SU-DHL-6 (cell line): Measurements from ENCODE around the gene HSD17B12.

Source experiments
- CTCF ChIP-seq: fragments of 200-600 bp; sonication (generic); IDR thresholded peaks from one replicate; pipeline ENCODE4 v1.5.1; 2017; ENCODE audit warnings: antibody characterized with exemption, mild to moderate bottlenecking, low read length, moderate library complexity; ENCODE audit not compliant: insufficient read depth, poor library complexity, severe bottlenecking
- EZH2phosphoT487 ChIP-seq: fragments of 200-600 bp; sonication (generic), shearing (Covaris generic); conservative IDR thresholded peaks from 2 replicates; pipeline ENCODE4 v1.6.1; 2018; ENCODE audit warnings: mild to moderate bottlenecking, antibody characterized with exemption, low read length, moderate library complexity, mixed read lengths

DNA sequence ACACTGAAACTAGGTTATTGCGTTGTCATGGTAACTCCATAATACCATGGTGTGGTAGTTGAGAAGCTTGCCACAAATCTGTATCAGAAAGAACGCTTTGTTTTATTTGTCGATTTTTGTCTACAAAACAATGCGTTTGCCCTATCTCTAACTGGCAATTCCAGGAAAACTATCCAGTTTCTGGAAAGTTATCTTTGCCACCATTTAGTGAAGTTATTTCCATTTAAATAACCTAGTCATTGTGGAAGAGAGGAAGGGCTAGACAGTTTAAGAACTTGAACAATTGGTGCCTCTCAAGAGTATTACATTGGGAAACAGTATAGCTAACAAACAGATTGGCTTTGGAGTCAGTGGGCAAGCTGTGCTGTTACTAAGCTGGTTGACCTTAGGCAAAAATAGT, 7.9 kb downstream of the HSD17B12 start:
- TF ChIP-seq CTCF (no peak), EZH2phosphoT487 (no peak)
